Ascending aorta (tissue), 2 donors: ENCODE results near the gene COA8. TPM values are rescaled to one million over a fixed set of nuclear protein-coding genes. Genes with fewer than 3 reads are reported as not detected.

Experiments
- DNase-seq, 2 donors: peaks; one replicate each; pipeline ENCODE4 v3.0.0-alpha.2; 2019; ENCODE audit warnings: low spot score in 2 of 2
- H3K27ac ChIP-seq, 2 donors: fragments of 200-600 bp; sonication (generic); one replicate each; pipeline ENCODE4 v1.5.1; 2016 to 2017; ENCODE audit warnings: mild to moderate bottlenecking in 1 of 2
- H3K27me3 ChIP-seq: fragments of 200-600 bp; sonication (generic); one replicate; pipeline ENCODE4 v1.5.1; 2017
- H3K36me3 ChIP-seq, 2 donors: fragments of 200-600 bp; sonication (generic); one replicate each; pipeline ENCODE4 v1.5.1; 2016
- H3K4me1 ChIP-seq, 2 donors: fragments of 200-600 bp; sonication (generic); one replicate each; pipeline ENCODE4 v1.5.1; 2016 to 2017; ENCODE audit warnings: mild to moderate bottlenecking in 1 of 2
- H3K4me3 ChIP-seq, 2 donors: fragments of 200-600 bp; sonication (generic); one replicate each; pipeline ENCODE4 v1.5.1; 2016 to 2017; ENCODE audit warnings: mild to moderate bottlenecking in 1 of 2
- H3K9me3 ChIP-seq, 2 donors: fragments of 200-600 bp; sonication (generic); one replicate each; pipeline ENCODE4 v1.5.1; 2016
- CTCF ChIP-seq, 3 experiments: fragments of 200-600 bp in 2 of 3; fragments of 450-650 bp in 1 of 3; sonication (generic) in 2 of 3; IDR thresholded peaks; one replicate each; pipeline ENCODE4 v1.5.1; 2016 to 2019; ENCODE audit warnings: antibody characterized with exemption in 3 of 3, mild to moderate bottlenecking in 1 of 3, moderate library complexity in 1 of 3
- intact Hi-C: fragments of 100-400 bp; cut with DNase I; formaldehyde crosslinking; loops from one replicate; pipeline ENCODE4 v1.15.1; 2023
- total RNA-seq: library from RNA; depleted of rRNA; stranded (reverse); fragments of >200 nt; gene quantifications from one replicate; pipeline ENCODE4 v1.1.0, GENCODE V29; 2016

COA8 gene
- total RNA-seq, 1 donor from 2014 or later, result 37.7 TPM

GRCh38 chr14:103538291-103539055 is 24.3 kb upstream of the COA8 start:
- peaks cover 9 to 19% of the 10 kb centered on the region in 2 donors for H3K36me3 ChIP-seq
- intact Hi-C loops, result no loop called here
- TF ChIP-seq CTCF (IDR thresholded peaks at IDR 0.05), result no peak
- H3K4me3 ChIP-seq, result no peak overlapping the region
- peak overlapping the region; percentile 83 to 84 for H3K27ac ChIP-seq
- H3K9me3 ChIP-seq, result no peaks in the 10 kb centered on the region
- DNase-seq, result no peak
- H3K27me3 ChIP-seq, result no peaks in the 10 kb centered on the region
- H3K4me1 ChIP-seq, result peaks cover 43 to 44% of the 10 kb centered on the region in 2 donors

DNA sequence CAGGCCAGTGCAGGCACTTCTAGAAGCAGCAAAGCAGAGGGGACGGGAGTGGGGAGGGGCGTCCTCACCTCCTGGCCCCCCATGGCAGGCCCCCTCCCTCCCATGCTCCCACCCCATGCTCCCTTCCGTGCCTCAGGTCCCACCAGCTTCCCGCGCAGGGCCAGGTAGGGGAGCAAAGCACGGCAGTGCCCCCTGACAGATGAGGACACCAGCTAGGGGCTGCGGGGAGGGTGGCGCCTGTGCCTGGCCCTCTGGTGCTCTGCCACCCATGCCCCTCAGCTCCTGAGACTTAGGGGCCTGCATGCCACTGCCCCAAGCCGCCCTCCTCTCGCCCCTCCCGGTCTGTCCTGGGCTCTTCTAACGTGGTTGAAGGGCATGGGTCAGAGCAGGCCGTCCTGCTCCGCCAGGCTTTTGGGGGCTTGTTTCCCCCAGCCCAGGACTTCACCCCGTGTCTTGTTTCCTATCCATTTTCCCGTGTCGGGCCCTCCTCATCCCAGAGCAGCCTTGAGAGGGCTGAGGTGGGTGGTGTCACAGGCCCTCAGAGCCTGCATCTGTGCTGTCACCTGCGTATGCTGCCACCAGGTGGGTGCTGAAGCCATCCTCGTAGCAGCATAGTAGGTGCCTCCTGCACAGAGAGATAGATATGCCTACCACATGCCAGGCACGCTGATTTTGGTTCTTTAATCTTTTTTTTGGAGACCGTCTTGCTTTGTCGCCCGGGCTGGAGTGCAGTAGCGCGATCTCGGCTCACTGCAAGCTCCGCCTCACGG is 23.5 kb upstream of the COA8 start:
- DNase-seq, result no peak
- H3K4me1 ChIP-seq, result peaks cover 51 to 52% of the 10 kb centered on the region in 2 donors
- peaks cover 9 to 17% of the 10 kb centered on the region in 2 donors for H3K36me3 ChIP-seq
- H3K27ac ChIP-seq, result peak overlapping the region; percentile 83 to 84
- H3K27me3 ChIP-seq, result no peaks in the 10 kb centered on the region
- H3K4me3 ChIP-seq, result no peak overlapping the region
- intact Hi-C loops, result no loop called here
- TF ChIP-seq CTCF (IDR thresholded peaks at IDR 0.05), result no peak
- H3K9me3 ChIP-seq, result no peaks in the 10 kb centered on the region

DNA sequence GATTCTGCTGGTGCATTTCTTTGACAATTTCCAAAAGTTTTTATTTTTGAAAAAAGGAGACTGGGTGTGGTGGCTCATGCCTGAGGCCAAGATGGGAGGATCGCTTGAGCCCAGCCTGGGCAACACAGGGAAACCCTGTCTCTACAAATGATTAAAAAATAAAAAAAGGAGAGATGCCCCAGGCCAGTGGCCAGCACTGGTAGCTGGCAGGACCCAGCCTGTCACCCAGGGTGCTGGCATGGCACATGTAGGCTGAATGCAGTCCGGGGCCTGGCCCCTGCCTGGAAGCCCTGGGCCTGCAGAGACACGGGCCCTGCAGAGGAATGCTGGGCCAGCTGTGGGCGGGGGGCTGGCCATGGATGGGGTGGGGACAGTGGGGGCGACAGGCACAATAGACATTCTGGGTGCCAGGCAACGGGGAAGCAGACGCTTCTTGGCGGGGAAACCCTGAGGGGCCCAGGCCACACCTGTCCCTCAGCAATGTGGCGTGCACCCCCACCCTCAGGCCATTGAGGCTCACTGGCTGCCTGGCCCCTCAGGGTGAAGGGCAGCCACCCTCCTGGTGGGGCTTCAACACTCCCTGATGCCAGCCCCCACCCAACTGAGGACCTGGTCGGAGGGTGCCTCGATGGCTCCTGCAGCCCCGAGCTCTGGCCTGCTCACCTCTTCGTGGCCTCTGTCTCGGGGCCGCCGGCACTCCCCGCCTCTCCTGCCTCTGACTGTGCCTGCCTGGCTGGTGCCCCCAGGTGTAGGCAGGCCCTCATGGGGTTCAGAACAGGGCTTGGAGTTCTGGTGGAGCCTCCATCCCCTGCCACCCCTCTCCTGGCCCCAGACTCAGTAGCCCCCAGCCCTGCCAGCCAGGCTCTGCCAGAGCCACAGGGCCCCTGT is 21.7 kb upstream of the COA8 start:
- intact Hi-C loops, result loop anchor here (1.0 kb wide), 1 partner anchor 20 kb away; no protein-coding TSS in a partner anchor
- Histone ChIP-seq H3K9me3 (no peaks in the 10 kb centered on the region), H3K4me3 (peak overlapping the region; percentile 2 to 11), H3K36me3 (peaks cover 0 to 3% of the 10 kb centered on the region in 2 donors), H3K27me3 (no peaks in the 10 kb centered on the region), H3K4me1 (peaks cover 57 to 60% of the 10 kb centered on the region in 2 donors), H3K27ac (peak overlapping the region; percentile 66 to 88)
- DNase-seq, result no peak
- TF ChIP-seq CTCF (IDR thresholded peaks at IDR 0.05), result no peak

- no peaks in the 10 kb centered on the region for H3K9me3 ChIP-seq
- peak in 1 of 3 experiments; percentile 22 for TF ChIP-seq CTCF (IDR thresholded peaks at IDR 0.05)
- peak overlapping the region; percentile 66 to 88 for H3K27ac ChIP-seq
- DNase-seq, result no peak
- H3K36me3 ChIP-seq, result no peaks in the 10 kb centered on the region
- no peaks in the 10 kb centered on the region for H3K27me3 ChIP-seq
- H3K4me1 ChIP-seq, result peaks cover 57 to 66% of the 10 kb centered on the region in 2 donors
- H3K4me3 ChIP-seq, result no peak overlapping the region
- intact Hi-C loops, result no loop called here
Observed at GRCh38 chr14:103541709-103542604, 20.8 kb upstream of the COA8 start.
